NCI-H524 (cell line): Measurements from ENCODE around the gene PARP14.
"Not testable (repeated sequence)": the region's sequence is repeated elsewhere in the genome, so short reads cannot be mapped to it uniquely, and the experiment has no call there.

Experiments used
- DNase-seq, 2 experiments: peaks; one replicate each; lab custom pipeline; 2025; lab: John Stamatoyannopoulos, UW

Gene PARP14

DNA sequence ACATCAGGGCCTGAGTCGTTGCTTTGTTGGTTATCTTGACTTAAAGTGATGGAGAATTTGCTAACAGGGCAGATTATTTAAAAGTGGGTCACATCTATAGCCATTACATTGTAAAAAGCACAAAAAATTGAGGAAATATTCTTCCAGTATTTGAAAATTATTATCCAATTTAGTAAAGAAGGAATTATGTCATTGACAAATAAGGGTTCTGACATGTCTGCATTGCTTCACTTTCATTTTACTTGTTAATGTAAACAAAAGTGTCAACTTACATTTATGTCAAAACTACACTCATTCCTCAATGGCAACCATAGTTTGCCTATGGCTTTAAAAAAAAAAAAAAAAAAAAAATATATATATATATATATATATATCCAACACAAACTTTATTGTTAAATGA, 3.4 kb upstream of the PARP14 start:
- DNase-seq = no peak

DNA sequence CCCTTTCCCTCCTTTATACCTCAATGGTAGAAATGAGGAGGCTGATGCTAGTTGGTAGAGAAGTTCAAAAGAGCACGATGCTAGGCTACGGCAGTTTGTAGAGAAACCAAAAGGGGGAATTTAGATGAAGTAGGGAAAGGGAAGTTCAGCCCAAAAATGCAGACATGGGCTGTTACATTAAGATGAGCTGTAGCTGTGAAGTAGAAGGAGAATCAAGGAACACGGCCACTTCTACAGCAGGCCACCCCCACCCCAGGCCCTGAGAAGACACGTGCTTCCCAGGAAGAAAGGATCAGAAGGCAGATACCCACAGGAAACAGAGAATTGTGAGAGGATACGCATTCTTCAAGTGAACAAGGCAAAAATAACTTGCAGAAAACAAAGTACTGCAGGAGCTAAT, 2.1 kb upstream of the PARP14 start:
- DNase-seq = no peak

DNA sequence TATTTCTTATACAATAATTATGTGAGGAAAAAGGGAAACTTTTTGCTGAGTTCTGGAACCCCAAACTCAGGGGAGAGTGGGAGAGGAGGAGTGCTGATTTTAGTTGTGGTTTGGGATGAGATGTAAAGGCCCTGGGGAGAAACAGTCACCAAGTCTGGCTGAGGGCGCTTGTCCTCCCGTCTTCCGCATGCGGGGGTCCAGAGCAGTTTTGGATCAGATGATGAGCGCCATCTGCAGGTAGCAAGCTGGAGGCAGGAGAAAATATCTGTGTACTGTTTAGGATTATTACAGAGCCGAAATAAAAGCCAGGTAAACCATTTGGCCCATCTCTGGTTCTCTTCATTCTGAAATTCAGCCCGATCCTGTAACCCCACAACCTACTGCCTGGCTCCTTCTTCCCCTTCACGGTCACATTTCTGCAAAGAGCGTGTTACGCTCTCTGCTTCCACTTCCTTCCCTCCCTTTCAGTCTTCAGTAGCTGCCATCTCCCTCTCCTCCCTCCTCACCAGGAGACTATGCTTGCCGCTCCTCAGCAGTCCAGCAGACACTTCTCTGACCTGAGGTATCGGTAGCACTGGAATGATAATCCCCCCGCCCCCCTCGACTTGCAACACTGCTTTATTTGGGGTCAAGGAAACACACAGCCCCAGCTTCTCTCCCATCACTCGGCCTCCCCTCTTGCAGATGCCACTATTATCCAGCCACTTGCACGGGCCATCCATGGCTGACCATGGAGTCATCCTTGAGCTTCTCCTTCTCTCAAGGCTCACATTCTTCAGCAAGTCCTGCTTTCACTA, 1.4 kb upstream of the PARP14 start:
- peak; percentile 71 to 82 for DNase-seq

DNA sequence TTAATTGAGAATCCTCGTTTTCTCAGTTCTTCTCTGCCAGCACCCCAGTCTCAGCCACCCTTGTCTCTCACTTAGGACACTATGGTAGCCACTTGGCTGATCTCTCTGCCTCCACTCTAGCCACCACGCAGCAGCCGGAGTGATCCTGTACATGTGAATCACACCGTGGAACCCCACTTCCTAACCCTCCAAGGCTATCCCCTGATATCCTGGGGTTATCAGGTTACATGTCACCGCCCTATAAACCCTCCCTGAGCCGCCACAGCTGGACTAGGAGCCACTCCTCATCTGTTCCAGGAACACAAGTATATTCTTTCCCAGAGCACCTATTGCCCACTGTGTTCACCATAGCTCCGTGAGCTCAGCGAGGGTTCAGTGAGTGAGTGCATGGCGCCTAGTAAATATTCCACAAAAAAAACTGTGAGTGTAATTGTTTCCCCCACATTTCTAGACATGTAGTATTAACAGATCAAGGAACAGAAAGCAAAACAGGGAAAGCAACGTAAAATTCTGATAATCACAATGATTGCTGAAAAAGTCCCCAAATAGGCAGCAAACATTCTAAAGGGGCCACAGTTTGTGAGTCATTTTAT, 661 bp upstream of the PARP14 start:
- DNase-seq = peak in 1 of 2 experiments; percentile 13

DNA sequence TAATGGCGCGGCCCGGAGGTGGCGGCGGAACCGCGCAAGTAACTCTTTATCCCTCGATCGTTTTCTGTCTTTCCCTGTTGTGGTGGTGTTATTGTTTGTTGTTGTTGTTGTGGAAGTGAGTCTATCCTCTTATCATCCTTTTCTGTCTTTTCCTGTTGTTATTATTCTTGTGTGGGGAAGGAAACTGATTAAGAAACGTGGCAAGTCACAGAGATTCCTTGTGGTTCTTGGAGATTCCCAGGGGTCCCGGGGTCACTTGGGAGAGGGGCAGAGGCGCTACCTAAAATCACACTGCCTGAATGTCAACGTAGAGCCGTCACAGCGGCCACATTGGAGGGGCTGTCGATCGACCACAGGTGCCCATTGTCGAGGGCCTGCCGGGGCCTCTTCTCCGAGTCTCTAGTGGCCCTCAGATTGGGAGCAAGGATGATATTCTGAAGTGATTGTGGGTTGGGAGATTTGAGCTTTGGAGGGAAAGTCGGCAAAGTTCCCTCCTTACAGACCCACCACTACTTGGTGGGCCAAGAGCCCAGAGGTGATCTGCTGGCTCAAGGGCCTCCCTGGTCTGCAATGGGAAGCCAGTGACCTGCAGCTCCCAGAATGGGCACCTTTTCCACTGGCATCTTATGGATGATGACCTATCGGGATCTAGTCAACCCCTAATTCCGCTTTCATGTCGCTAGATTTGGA, 790 bp downstream of the PARP14 start:
- DNase-seq = no peak

DNA sequence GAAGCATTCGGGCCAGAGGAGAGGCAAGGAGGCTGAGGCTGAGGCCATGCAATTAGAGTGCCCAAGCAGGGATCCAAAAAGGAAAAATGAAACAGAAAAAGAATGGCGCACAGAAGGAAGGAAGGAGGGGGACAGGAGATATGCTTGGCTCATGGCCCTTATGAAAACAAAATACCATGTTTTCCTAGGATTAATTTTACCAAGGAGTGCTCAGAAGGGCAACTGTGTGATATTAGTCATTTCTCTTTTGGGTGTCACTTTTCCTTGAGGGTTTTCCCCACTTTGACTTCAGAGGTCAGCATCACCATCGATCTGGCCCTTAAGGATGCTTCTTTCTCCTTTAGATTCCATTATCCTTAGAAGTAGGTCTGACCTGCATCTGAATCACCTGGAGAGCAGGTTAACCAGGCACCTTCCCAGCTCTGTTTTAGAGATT, 1.4 kb downstream of the PARP14 start:
- DNase-seq = no peak

DNA sequence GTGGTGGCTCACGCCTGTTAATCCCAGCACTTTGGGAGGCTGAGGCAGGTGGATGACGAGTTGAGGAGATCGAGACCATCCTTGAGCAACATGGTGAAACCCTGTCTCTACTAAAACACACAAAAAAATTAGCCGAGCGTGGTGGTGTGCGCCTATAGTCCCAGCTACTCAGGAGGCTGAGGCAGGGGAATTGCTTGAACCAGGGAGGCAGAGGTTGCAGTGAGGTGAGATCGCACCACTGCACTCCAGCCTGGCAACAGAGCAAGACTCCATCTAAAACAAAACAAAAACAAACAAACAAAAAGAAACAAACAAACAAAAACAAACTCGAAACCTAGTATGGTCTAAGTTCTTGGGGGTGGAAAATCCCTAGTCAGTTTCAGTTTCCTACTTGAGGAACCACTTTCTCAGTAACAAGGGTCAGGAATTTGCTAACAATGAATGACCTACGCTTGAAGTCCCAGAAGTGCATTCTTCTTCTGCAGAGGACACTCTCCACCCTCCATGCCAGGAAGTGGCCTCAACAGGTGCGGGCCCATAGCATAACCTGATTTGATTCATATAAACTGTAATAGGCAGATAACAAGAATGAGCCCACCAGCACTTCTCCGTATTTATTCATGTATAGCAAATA, 2.3 kb downstream of the PARP14 start:
- DNase-seq = not testable (repeated sequence)

DNA sequence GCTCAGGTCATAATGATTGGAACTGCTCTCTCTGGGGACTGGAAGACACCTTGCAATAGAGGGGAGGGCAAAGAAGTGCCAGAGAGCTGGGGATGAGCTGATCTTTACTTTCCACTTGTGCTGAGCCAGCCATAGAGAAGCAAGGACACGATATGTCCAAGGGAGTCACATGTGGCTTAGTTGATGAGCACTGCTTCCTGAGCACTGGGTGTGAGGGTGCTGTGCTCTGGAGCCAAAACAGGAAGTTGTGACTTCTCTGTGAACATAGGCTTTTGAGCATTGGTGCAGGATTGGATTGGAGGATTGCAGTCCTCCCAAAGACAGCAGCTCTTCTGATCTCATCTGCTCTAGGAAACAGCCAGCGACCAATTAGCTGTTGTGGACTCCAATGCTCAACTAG, 6.7 kb downstream of the PARP14 start:
- DNase-seq = no peak

DNA sequence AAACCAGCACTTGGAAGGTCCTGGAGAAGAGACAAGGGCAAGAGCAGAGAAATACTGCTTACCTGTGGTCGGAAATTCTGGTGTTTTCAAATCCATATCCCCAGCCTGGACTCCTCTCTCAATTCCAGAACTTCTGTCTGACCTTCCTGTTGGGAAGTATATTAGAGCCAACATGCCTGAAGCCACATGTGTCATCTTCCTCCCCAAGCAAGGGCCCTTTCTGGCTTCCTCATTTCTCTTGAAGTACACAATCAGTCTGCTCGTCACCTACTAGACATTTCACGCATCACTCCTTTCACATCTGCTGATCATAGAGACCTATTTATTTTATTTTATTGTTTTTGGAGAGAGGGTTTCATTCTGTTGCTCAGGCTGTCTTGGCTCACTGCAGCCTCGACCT, 8.4 kb downstream of the PARP14 start:
- DNase-seq = no peak

DNA sequence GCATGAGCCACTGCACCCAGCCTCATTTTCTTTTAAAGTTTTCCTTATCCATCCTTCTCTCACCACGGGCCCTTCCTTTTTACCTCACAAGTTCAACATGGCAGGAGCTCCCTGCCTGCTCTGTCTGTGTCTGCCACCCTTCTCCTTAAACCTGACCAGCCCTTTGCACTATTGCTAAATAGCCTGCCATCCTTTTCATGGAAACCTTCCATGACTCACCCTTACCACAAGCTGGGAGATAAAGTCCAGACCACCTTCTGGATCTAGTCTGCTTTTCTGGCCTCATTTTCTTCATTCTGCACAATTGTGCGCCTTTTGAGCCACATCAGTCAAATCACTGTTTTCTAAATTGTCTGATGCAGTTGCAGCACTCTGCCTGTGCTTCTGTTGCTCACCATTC, 8.9 kb downstream of the PARP14 start:
- DNase-seq = no peak

DNA sequence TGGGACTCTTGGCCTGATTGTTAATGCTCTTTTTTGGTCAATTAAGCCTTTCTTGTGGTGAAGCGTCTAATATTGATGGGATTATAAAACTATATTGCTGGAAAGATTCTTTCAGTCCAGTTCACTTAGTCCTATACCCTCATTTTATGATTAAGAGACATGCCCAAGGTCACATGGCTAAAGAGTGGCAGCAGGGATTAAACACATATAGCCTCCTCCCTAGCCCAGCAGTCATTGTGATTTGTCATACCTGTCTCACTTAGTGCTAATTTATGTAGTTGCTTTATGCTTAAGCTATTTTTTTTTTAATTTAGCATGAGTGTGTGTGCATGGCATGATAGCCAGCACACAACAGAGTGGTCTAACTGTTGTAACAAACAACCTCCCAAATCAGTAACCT, 9.5 kb downstream of the PARP14 start:
- no peak for DNase-seq

DNA sequence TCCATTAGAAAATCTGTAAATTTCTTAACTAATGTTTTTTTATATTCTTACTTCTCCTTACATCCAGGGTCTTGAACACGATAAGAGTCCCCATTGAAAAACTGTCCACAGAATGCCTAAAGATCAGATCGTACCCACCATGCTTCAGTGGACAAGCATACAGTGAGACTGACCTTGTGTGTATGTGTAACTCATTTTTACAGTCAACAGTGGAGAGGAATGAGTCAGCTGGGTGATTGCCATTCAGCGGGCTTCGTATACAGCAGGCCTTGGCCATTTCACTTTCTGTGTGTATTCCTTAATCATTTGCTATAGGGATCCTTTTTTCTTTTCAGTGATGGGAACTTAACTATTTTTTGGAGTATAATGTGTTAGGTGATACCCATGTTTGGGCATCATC, 10.6 kb downstream of the PARP14 start:
- no peak for DNase-seq

DNA sequence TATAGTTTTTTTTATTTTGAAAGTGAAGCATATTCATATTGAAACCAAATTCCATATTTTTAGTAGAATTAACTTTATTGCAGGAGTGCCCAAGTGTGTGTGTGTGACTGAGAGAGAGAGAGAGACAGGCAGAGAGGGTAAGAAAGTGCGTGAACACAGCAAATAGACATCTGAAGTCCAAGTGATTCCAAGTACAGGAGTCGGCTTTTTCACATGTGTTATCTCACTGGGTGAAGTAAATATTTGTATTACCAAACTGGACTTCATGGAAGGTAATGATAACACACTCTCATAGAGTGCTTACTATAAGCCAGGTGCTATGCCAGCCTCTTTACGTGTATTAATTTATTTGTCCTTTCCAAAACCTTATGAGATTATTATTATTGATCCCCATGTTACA, 12.0 kb downstream of the PARP14 start:
- DNase-seq = no peak

DNA sequence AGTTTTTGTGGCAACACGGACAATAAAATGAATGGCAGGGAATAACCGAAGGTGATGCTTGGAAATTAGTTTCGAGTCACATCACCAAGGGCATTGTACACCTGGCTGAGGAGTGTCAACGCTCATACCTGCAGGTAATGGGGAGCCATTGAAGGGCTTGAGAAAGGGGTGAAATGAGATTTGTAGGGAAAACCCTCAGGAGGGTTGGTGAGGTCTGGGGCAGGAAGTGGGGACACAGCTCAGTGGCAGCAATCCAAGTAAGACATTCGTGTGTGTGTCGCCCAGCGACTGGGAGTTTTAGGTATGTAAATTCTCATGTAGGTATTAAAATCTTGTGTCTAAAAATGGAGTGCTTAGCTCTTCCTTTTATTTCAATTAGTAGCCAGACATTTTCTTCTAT, 14.3 kb downstream of the PARP14 start:
- no peak for DNase-seq

DNA sequence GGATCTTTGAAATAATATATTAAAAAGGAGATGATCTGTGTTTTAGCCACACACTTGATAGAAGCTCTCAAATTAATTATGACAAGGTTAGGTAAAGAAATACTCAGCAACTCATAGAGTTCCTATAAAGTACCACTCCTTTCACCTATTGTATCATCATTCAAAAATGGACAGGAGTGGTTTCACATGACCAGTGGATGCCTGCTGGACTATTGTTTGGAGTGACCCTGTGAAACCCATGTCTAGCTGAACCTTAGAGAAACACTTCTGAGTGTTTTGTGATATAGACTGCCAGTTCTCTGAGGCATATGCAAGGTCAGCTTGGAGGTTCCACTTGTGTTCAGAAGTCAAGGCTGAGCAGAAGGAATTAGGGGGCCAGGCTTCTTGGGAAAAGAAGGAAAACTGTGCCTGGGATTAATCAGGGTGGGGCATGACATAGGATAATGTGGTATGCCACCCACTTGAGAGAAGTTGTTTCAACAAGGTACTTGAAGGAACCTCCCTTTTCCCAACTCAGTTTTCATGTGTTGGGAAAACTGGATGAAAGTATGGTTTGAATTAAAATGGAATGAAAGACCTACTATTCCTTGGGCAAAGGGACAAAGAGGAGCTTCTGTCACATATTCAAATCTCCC, 15.4 kb downstream of the PARP14 start:
- no peak for DNase-seq

DNA sequence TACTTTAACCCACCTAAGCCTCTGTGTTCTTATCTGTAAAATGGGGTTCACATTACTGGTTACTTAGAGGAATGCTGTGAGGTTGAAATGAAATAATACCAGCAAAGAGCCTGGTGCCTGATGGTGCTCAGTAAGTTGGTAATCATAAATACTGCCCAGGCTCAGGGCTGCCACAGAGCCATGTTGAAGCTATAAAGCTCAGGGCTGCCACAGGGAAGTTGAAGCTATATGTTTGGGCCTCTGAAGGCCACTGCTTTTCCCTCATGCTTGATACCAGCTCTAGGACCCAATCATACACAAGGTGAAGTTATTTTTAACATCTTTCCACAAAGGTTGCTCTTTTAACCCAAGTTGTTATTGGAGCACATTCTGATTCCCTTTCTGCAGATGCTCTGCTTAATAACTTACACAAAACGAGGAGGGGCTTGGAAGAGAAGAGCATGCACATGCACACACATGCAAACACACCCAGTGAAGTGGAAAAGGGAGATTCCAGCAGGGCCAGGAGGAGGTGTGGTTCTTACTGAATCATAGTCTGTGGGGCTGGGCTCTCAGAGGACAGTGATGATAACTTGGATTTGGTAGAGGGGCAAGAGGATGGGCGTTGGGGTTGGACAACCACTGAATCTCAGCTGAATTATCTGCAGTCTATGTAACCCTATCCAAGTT, 17.4 kb downstream of the PARP14 start:
- no peak for DNase-seq

DNA sequence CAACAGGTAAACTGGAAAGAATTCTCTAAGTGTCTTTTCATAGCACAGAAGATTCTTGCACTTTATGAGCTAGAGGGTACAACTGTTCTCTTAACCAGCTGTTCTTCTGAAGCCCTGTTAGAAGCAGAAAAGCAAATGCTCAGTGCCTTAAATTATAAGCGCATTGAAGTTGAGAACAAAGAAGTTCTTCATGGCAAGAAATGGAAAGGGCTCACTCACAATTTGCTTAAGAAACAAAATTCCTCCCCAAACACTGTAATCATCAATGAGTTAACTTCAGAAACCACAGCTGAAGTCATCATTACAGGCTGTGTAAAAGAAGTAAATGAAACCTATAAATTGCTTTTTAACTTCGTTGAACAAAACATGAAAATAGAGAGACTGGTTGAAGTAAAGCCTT, 19.6 kb downstream of the PARP14 start:
- no peak for DNase-seq

DNA sequence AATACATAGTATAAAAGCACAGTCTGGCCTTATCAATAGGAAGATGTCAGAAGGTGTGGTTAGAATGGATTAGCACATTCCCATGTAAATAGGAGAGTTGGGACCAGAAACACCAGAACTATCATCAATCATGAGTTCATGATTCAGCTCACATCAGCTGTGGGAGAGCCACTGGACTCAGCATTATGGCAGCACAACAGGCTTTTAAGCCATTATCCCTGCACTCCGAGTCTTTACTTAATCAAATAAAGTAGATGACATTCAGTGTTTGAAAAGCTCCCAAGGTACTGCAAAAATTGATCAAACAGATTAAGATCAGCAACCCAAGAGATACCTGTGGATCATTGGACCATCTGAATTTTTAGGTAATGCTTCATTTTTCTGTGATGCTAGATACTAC, 24.7 kb downstream of the PARP14 start:
- DNase-seq = no peak

DNA sequence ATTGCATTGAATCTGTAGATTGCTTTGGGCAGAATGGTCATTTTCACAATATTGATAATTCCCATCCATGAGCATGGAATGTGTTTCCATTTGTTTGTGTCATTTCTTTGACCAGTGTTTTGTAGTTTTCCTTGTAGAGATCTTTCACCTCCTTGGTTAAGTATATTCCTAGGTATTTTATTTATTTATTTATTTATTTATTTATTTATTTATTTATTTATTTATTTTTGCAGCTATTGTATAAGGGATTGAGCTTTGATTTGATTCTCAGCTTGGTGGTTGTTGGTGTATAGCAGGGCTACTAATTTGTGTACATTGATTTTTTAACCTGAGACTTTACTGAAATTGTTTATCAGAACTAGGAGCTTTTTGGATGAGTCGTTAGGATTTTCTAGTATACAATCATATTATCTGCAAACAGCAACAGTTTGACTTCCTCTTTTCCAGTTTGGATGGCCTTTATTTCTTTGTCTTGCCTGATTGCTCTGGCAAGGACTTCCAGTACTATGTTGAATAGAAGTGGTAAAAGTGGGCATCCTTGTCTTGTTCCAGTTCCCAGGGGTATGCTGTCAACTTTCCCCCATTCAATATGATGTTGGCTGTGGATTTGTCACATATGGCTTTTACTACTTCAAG, 30.1 kb downstream of the PARP14 start:
- DNase-seq = not testable (repeated sequence)

DNA sequence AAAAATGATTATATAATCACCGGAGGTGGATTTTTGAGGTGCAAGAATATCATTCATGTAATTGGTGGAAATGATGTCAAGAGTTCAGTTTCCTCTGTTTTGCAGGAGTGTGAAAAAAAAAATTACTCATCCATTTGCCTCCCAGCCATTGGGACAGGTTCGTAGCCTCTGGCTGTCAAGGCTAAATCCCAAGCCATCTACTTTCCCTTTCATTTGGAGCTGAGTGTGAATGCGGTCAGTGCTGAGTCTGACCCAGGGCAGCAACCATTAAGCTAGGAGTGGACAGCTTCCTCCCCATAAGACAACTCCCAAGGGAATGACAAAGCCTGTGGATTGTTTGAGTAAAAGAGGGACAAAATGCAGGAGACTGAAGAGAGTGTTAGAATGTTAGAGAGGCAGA, 33.6 kb downstream of the PARP14 start:
- DNase-seq = no peak

DNA sequence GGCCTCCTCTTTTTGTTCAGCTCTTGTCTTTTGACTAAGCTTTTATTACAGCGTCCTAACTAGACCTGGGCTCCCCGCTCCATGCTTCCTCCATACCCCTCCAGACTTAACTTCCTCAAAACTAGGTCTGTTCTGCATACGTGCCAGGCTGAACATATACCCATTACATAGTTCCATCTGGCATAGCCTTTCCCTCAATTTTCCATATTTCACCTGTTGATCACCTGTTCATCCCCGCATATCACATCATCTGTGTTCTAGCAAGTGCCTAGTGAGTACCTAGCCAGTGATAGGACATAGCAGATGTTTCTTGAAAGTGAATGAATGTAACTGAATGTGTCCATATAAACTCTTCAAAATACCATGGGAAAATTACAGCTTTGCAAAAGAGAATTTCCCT, 36.0 kb downstream of the PARP14 start:
- no peak for DNase-seq
